IgD-negative memory B cell (primary cell): Measurements from ENCODE around the gene NRARP. TPM values are rescaled to one million over a fixed set of nuclear protein-coding genes. Genes with fewer than 3 reads are reported as not detected.
"Not testable (repeated sequence)": the region's sequence is repeated elsewhere in the genome, so short reads cannot be mapped to it uniquely, and the experiment has no call there.

Experiments used
- H3K27ac Mint-ChIP-seq, 3 donors: one replicate each; pipeline ENCODE4 v1.8.0; 2020 to 2022; ENCODE audit warnings: mild to moderate bottlenecking in 3 of 3, mixed read lengths in 3 of 3, moderate library complexity in 1 of 3
- H3K27me3 Mint-ChIP-seq: one replicate; pipeline ENCODE4 v1.8.0; 2021; ENCODE audit warnings: mixed read lengths
- H3K36me3 Mint-ChIP-seq: one replicate; pipeline ENCODE4 v1.8.0; 2020; ENCODE audit warnings: mild to moderate bottlenecking, mixed read lengths
- H3K4me1 Mint-ChIP-seq, 3 donors: one replicate each; pipeline ENCODE4 v1.8.0; 2020 to 2022; ENCODE audit warnings: mixed read lengths in 3 of 3, mild to moderate bottlenecking in 1 of 3
- H3K4me3 Mint-ChIP-seq, 4 donors: one replicate each; pipeline ENCODE4 v1.8.0; 2020 to 2022; ENCODE audit warnings: mild to moderate bottlenecking in 4 of 4, mixed read lengths in 4 of 4, moderate library complexity in 3 of 4
- H3K9me3 Mint-ChIP-seq, 3 donors: one replicate each; pipeline ENCODE4 v1.8.0; 2020 to 2021; ENCODE audit warnings: mixed read lengths in 3 of 3, mild to moderate bottlenecking in 1 of 3
- polyA plus RNA-seq: library from polyadenylated mRNA; unstranded; fragments of 300-500 nt; fragmentation: Illumina TruSeq; gene quantifications from one replicate; pipeline ENCODE4 v1.2.3, GENCODE V29; 2021

The NRARP gene
- not detected for polyA plus RNA-seq

- Mint-ChIP-seq H3K36me3 (no peaks in the 10 kb centered on the region), H3K4me1 (peaks cover 0 to 5% (median 3%) of the 10 kb centered on the region in 3 donors), H3K9me3 (peaks cover 0 to 1% (median 0%) of the 10 kb centered on the region in 3 donors), H3K4me3 (peak within 1 kb of the TSS; percentile 38 to 73 (median 48)), H3K27me3 (peaks cover 13% of the 10 kb centered on the region), H3K27ac (peak within 1 kb of the TSS in 1 of 3 donors; percentile 71)
Measured at GRCh38 chr9:137302118-137302448, at the start of gene NRARP. Gene NRARP, minus strand, starts transcription at chr9:137302271. Its CDS starts 343 bp downstream, at chr9:137301928.

GRCh38 chr9:137350696-137351584 is 48.9 kb upstream of the NRARP start:
- no peaks in the 10 kb centered on the region for H3K27me3 Mint-ChIP-seq
- no peak overlapping the region for H3K27ac Mint-ChIP-seq
- no peak overlapping the region for H3K4me3 Mint-ChIP-seq
- peaks cover 3% of the 10 kb centered on the region for H3K36me3 Mint-ChIP-seq
- peaks cover 0 to 1% (median 0%) of the 10 kb centered on the region in 3 donors for H3K9me3 Mint-ChIP-seq
- no peaks in the 10 kb centered on the region for H3K4me1 Mint-ChIP-seq

- peaks cover 3% of the 10 kb centered on the region for H3K36me3 Mint-ChIP-seq
- H3K27me3 Mint-ChIP-seq, result no peaks in the 10 kb centered on the region
- no peak overlapping the region for H3K4me3 Mint-ChIP-seq
- H3K4me1 Mint-ChIP-seq, result no peaks in the 10 kb centered on the region
- no peak overlapping the region for H3K27ac Mint-ChIP-seq
- H3K9me3 Mint-ChIP-seq, result peaks cover 0 to 1% (median 0%) of the 10 kb centered on the region in 3 donors
Measured at GRCh38 chr9:137349471-137350033, 47.5 kb upstream of the NRARP start.

GRCh38 chr9:137348769-137349470 is 46.8 kb upstream of the NRARP start:
- H3K4me3 Mint-ChIP-seq, result no peak overlapping the region
- no peaks in the 10 kb centered on the region for H3K27me3 Mint-ChIP-seq
- H3K9me3 Mint-ChIP-seq, result peaks cover 0 to 1% (median 0%) of the 10 kb centered on the region in 3 donors
- H3K36me3 Mint-ChIP-seq, result peaks cover 3% of the 10 kb centered on the region
- no peaks in the 10 kb centered on the region for H3K4me1 Mint-ChIP-seq
- no peak overlapping the region for H3K27ac Mint-ChIP-seq

- H3K27me3 Mint-ChIP-seq, result no peaks in the 10 kb centered on the region
- H3K27ac Mint-ChIP-seq, result no peak overlapping the region
- no peak overlapping the region for H3K4me3 Mint-ChIP-seq
- peaks cover 0 to 1% (median 0%) of the 10 kb centered on the region in 3 donors for H3K9me3 Mint-ChIP-seq
- peaks cover 3% of the 10 kb centered on the region for H3K36me3 Mint-ChIP-seq
- no peaks in the 10 kb centered on the region for H3K4me1 Mint-ChIP-seq
Measured at GRCh38 chr9:137347928-137348327, 45.9 kb upstream of the NRARP start.

- Mint-ChIP-seq H3K27ac (no peak overlapping the region), H3K27me3 (no peaks in the 10 kb centered on the region), H3K4me1 (no peaks in the 10 kb centered on the region), H3K9me3 (peaks cover 0 to 1% (median 0%) of the 10 kb centered on the region in 3 donors), H3K4me3 (no peak overlapping the region), H3K36me3 (peaks cover 3% of the 10 kb centered on the region)
Measured at GRCh38 chr9:137342482-137342881, 40.4 kb upstream of the NRARP start.

GRCh38 chr9:137341227-137341626 is 39.2 kb upstream of the NRARP start:
- H3K36me3 Mint-ChIP-seq, result no peaks in the 10 kb centered on the region
- H3K4me1 Mint-ChIP-seq, result no peaks in the 10 kb centered on the region
- H3K4me3 Mint-ChIP-seq, result no peak overlapping the region
- no peaks in the 10 kb centered on the region for H3K27me3 Mint-ChIP-seq
- peaks cover 2 to 8% (median 7%) of the 10 kb centered on the region in 3 donors for H3K9me3 Mint-ChIP-seq
- H3K27ac Mint-ChIP-seq, result no peak overlapping the region

- H3K27ac Mint-ChIP-seq, H3K36me3 Mint-ChIP-seq, H3K9me3 Mint-ChIP-seq, H3K27me3 Mint-ChIP-seq, H3K4me3 Mint-ChIP-seq, H3K4me1 Mint-ChIP-seq: not testable (repeated sequence)
Measured at GRCh38 chr9:137339908-137340462, 37.9 kb upstream of the NRARP start.

- H3K27ac Mint-ChIP-seq, result no peak overlapping the region
- peaks cover 1% of the 10 kb centered on the region for H3K27me3 Mint-ChIP-seq
- no peak overlapping the region for H3K4me3 Mint-ChIP-seq
- peaks cover 3% of the 10 kb centered on the region for H3K36me3 Mint-ChIP-seq
- H3K4me1 Mint-ChIP-seq, result peaks cover 0 to 5% (median 4%) of the 10 kb centered on the region in 3 donors
- peaks cover 2 to 10% (median 7%) of the 10 kb centered on the region in 3 donors for H3K9me3 Mint-ChIP-seq
Measured at GRCh38 chr9:137339045-137339907, 37.2 kb upstream of the NRARP start.

- no peak overlapping the region for H3K27ac Mint-ChIP-seq
- H3K4me3 Mint-ChIP-seq, result no peak overlapping the region
- H3K9me3 Mint-ChIP-seq, result peaks cover 4 to 10% (median 7%) of the 10 kb centered on the region in 3 donors
- peaks cover 4% of the 10 kb centered on the region for H3K36me3 Mint-ChIP-seq
- peaks cover 0 to 5% (median 4%) of the 10 kb centered on the region in 3 donors for H3K4me1 Mint-ChIP-seq
- H3K27me3 Mint-ChIP-seq, result peaks cover 5% of the 10 kb centered on the region
Measured at GRCh38 chr9:137336735-137337134, 34.7 kb upstream of the NRARP start.

- peak overlapping the region in 1 of 3 donors; percentile 5 for H3K27ac Mint-ChIP-seq
- H3K27me3 Mint-ChIP-seq, result peaks cover 5% of the 10 kb centered on the region
- peaks cover 4 to 12% (median 7%) of the 10 kb centered on the region in 3 donors for H3K9me3 Mint-ChIP-seq
- peak overlapping the region in 1 of 4 donors; percentile 12 for H3K4me3 Mint-ChIP-seq
- H3K4me1 Mint-ChIP-seq, result peaks cover 0 to 5% (median 4%) of the 10 kb centered on the region in 3 donors
- H3K36me3 Mint-ChIP-seq, result peaks cover 4% of the 10 kb centered on the region
Measured at GRCh38 chr9:137333016-137333671, 31.1 kb upstream of the NRARP start.

- H3K27me3 Mint-ChIP-seq, result peaks cover 15% of the 10 kb centered on the region
- peaks cover 2 to 15% (median 4%) of the 10 kb centered on the region in 3 donors for H3K9me3 Mint-ChIP-seq
- peaks cover under 1 to 8% (median 4%) of the 10 kb centered on the region in 3 donors for H3K4me1 Mint-ChIP-seq
- H3K27ac Mint-ChIP-seq, result no peak overlapping the region
- peaks cover 4% of the 10 kb centered on the region for H3K36me3 Mint-ChIP-seq
- no peak overlapping the region for H3K4me3 Mint-ChIP-seq
Measured at GRCh38 chr9:137331929-137332328, 29.9 kb upstream of the NRARP start.

- peaks cover 2 to 11% (median 3%) of the 10 kb centered on the region in 3 donors for H3K9me3 Mint-ChIP-seq
- H3K27me3 Mint-ChIP-seq, result peaks cover 18% of the 10 kb centered on the region
- peak overlapping the region in 1 of 3 donors; percentile 14 for H3K27ac Mint-ChIP-seq
- peaks cover 4% of the 10 kb centered on the region for H3K36me3 Mint-ChIP-seq
- no peak overlapping the region for H3K4me3 Mint-ChIP-seq
- peaks cover 6 to 18% (median 11%) of the 10 kb centered on the region in 3 donors for H3K4me1 Mint-ChIP-seq
Measured at GRCh38 chr9:137330689-137331088, 28.6 kb upstream of the NRARP start.
